Hepatocyte (in vitro differentiated cells): ENCODE results near the gene DLEC1.

Experiments used
- EZH2 ChIP-seq: fragments of 200-600 bp; sonication (generic); IDR thresholded peaks from 2 replicates; pipeline ENCODE4 v1.6.1; 2016; ENCODE audit warnings: antibody characterized with exemption, mild to moderate bottlenecking, borderline replicate concordance
- TF ChIP-seq, protein P1 (sequence below): fragments of 200-600 bp; sonication (generic); IDR thresholded peaks from 2 replicates; pipeline ENCODE4 v1.5.1; 2016; ENCODE audit warnings: antibody characterized with exemption, mild to moderate bottlenecking; ENCODE audit not compliant: poor library complexity

DNA sequence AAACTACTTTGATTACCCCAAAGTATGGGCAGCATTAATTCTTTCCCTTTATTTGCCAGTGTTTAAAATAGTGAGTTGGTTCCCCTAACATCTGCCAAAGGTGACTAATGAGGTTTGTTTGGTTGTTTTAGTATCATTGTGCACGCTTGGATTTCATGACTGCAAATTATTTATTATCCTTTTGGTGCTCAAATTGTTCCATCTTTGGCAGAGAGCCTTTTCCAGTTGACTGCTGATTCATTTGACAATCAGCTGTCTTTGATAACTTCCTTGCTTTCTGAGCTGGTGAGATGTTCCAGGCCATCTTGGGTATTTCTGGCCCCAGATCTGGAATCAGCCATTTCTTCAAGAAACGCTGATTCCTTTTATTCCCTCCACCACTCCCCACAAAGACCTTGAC is 8.9 kb downstream of the DLEC1 start:
- TF ChIP-seq, protein P1, sequence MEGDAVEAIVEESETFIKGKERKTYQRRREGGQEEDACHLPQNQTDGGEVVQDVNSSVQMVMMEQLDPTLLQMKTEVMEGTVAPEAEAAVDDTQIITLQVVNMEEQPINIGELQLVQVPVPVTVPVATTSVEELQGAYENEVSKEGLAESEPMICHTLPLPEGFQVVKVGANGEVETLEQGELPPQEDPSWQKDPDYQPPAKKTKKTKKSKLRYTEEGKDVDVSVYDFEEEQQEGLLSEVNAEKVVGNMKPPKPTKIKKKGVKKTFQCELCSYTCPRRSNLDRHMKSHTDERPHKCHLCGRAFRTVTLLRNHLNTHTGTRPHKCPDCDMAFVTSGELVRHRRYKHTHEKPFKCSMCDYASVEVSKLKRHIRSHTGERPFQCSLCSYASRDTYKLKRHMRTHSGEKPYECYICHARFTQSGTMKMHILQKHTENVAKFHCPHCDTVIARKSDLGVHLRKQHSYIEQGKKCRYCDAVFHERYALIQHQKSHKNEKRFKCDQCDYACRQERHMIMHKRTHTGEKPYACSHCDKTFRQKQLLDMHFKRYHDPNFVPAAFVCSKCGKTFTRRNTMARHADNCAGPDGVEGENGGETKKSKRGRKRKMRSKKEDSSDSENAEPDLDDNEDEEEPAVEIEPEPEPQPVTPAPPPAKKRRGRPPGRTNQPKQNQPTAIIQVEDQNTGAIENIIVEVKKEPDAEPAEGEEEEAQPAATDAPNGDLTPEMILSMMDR: no peak
- TF ChIP-seq EZH2: no peak
